Activated naive CD8-positive, alpha-beta T cell treated with anti-CD3 and anti-CD28 coated beads, Interleukin-2, amount 10 ng/mL, durations not matched to agents 7 days and 5 days (primary cell): ENCODE results near the gene GAK. TPM values are rescaled to one million over a fixed set of nuclear protein-coding genes. Genes with fewer than 3 reads are reported as not detected.

ENCODE experiments used
- ATAC-seq: fragments of 150-1000 bp; cut with Tn5 transposase; one replicate; pipeline ENCODE4 v1.10.0; 2021; ENCODE audit warnings: low read depth, moderate library complexity
- POLR2A ChIA-PET: fragments of 350-600 bp; sonication (Branson Sonifier 250); formaldehyde crosslinking; loops from one replicate; lab custom pipeline; 2021; ENCODE audit warnings: antibody characterized with exemption; lab: Charles Lee
- DNase-seq: peaks from one replicate; pipeline ENCODE4 v3.0.0; 2021
- H3K27ac Mint-ChIP-seq: one replicate; pipeline ENCODE4 v1.8.0; 2022; ENCODE audit warnings: mild to moderate bottlenecking, mixed read lengths
- H3K27me3 Mint-ChIP-seq: one replicate; pipeline ENCODE4 v1.8.0; 2022; ENCODE audit warnings: mild to moderate bottlenecking, moderate library complexity, mixed read lengths
- H3K36me3 Mint-ChIP-seq: one replicate; pipeline ENCODE4 v1.8.0; 2021; ENCODE audit warnings: mild to moderate bottlenecking, mixed read lengths
- H3K4me1 Mint-ChIP-seq: one replicate; pipeline ENCODE4 v1.8.0; 2021; ENCODE audit warnings: mixed read lengths
- H3K4me3 Mint-ChIP-seq: one replicate; pipeline ENCODE4 v1.8.0; 2022; ENCODE audit warnings: mild to moderate bottlenecking, moderate library complexity, mixed read lengths
- H3K9me3 Mint-ChIP-seq: one replicate; pipeline ENCODE4 v1.8.0; 2021; ENCODE audit warnings: mixed read lengths
- total RNA-seq, 2 experiments: library from RNA; stranded (reverse); gene quantifications; one replicate each; pipeline ENCODE4 v1.2.3, GENCODE V29; 2021

Gene GAK
- total RNA-seq, 2 experiments from 2014 or later = 169 to 182 TPM

- Mint-ChIP-seq H3K9me3 (no peaks in the 10 kb centered on the region), H3K4me3 (no peak overlapping the region), H3K27me3 (peaks cover 46% of the 10 kb centered on the region), H3K27ac (no peak overlapping the region), H3K4me1 (peaks cover 2% of the 10 kb centered on the region), H3K36me3 (no peaks in the 10 kb centered on the region)
- DNase-seq (peak; percentile 71), ATAC-seq (peak; percentile 62)
- POLR2A ChIA-PET = no interaction called here
Measured at GRCh38 chr4:825063-825970, 106.8 kb downstream of the GAK start.

- Mint-ChIP-seq H3K4me1 (peaks cover 2% of the 10 kb centered on the region), H3K36me3 (no peaks in the 10 kb centered on the region), H3K27me3 (peaks cover 46% of the 10 kb centered on the region), H3K4me3 (no peak overlapping the region), H3K27ac (no peak overlapping the region), H3K9me3 (no peaks in the 10 kb centered on the region)
- POLR2A ChIA-PET = no interaction called here
- no peak for DNase-seq
- ATAC-seq = no peak
Measured at GRCh38 chr4:824461-825062, 107.6 kb downstream of the GAK start.

GRCh38 chr4:823761-824460, 108.2 kb downstream of the GAK start:
- ATAC-seq = no peak
- DNase-seq = no peak
- Mint-ChIP-seq H3K4me1 (peaks cover 2% of the 10 kb centered on the region), H3K4me3 (no peak overlapping the region), H3K27me3 (peaks cover 46% of the 10 kb centered on the region), H3K9me3 (no peaks in the 10 kb centered on the region), H3K27ac (no peak overlapping the region), H3K36me3 (no peaks in the 10 kb centered on the region)
- POLR2A ChIA-PET = no interaction called here

DNA sequence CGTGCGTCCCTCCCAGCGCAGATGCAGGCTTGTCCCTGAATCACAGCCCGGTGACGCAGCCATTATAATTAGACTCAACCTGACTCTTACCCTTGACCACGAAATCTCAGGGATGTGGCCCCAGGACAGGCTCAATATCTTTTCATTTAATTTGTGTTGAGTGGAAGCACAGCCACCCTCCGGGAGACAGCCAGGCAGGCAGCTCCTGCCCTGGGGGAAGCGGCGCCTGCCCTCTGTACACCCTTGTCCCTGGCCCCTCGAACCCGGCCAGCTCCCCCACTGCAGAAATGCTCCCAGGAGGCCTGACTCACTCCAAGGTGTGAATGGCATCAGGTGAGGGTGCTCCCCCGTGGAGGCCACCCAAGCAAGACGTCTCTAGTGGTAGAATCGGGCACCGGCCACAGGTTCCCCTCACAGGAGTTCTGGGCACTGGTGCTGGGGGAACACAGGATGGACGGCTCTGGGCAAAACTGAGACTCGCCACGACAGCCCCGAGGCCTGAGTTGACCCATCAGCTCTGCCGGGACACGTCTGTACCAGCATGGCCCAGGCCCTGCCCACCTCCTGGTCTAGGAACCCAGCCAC, 108.8 kb downstream of the GAK start:
- no peak overlapping the region for H3K4me3 Mint-ChIP-seq
- DNase-seq (no peak), ATAC-seq (no peak)
- POLR2A ChIA-PET = no interaction called here
- H3K27me3 Mint-ChIP-seq = peaks cover 39% of the 10 kb centered on the region
- H3K36me3 Mint-ChIP-seq = no peaks in the 10 kb centered on the region
- H3K4me1 Mint-ChIP-seq = peaks cover 2% of the 10 kb centered on the region
- no peak overlapping the region for H3K27ac Mint-ChIP-seq
- no peaks in the 10 kb centered on the region for H3K9me3 Mint-ChIP-seq

- Mint-ChIP-seq H3K27me3 (peaks cover 32% of the 10 kb centered on the region), H3K27ac (no peak overlapping the region), H3K9me3 (no peaks in the 10 kb centered on the region), H3K4me1 (peaks cover 2% of the 10 kb centered on the region), H3K4me3 (no peak overlapping the region), H3K36me3 (no peaks in the 10 kb centered on the region)
- POLR2A ChIA-PET = no interaction called here
- ATAC-seq (no peak), DNase-seq (no peak)
Measured at GRCh38 chr4:822361-823175, 109.5 kb downstream of the GAK start.

DNA sequence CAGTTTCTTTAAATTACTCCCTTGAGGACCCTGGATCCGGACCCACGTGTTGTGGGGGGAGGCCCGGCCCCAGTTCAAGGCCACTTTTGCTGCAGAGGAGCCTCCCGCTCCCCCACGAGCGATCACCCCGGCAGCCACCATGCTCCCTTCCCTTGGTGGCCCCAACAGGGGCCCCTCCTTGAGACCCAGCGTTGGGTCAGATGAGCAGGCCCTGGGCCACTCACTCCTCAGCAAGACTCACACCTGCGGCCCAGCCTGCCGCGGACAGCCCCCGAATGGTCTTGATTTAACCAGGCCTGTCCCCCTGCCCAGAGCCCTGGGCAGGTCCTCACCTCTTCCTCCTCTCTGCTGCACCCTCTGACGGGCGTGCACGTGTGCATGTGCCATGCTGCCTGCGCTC, 110.5 kb downstream of the GAK start:
- Mint-ChIP-seq H3K4me3 (no peak overlapping the region), H3K4me1 (peaks cover 2% of the 10 kb centered on the region), H3K9me3 (no peaks in the 10 kb centered on the region), H3K27ac (no peak overlapping the region), H3K27me3 (peaks cover 30% of the 10 kb centered on the region), H3K36me3 (no peaks in the 10 kb centered on the region)
- POLR2A ChIA-PET = no interaction called here
- no peak for DNase-seq
- ATAC-seq = no peak

GRCh38 chr4:821181-821591, 110.9 kb downstream of the GAK start:
- POLR2A ChIA-PET = no interaction called here
- Mint-ChIP-seq H3K27ac (no peak overlapping the region), H3K36me3 (no peaks in the 10 kb centered on the region), H3K4me3 (no peak overlapping the region), H3K4me1 (peaks cover 2% of the 10 kb centered on the region), H3K9me3 (no peaks in the 10 kb centered on the region), H3K27me3 (peaks cover 34% of the 10 kb centered on the region)
- no peak for DNase-seq
- ATAC-seq = no peak

DNA sequence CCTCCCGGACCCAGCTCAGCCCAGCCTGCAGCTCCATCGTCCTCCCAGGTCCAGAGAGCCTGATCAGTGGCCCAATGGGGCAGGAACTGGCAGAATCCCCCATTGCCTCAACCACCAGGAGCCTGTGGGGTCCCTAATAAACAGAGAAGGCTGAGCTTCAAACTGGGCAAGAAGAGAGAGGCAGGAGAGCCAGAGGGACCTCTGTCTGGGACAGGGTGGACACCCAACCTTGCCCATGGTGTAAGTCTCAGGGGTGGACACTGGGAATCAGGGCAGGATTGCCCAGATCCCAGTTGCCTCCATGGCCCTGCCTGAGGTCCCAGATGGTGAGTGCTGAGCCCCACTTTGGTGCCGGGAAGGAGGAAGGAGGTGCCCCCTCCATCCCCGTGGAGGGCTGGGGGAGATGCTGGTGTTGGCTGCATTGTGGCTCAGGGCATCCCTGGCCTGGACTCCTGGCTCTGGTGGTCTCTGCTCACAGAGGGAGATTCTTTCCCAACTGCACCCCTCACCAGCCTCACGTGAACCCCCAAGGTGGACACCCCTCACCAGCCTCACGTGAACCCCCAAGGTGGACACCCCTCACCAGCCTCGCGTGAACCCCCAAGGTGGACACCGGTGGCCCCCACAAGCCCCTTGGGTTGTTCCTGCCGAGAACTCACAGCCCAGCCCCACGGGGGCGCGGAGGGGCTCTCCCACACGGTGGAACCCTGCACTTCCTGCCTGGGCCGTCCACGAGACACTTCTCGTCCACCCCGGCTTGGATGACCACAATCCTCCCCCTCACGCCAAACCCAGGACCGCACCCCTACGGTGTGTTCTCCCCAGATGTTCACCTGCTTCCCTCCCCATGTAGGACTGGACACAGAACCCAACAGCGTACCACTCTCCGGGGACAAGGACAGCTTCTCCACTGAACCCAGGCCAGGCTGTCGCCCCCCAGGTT, 111.6 kb downstream of the GAK start:
- Mint-ChIP-seq H3K36me3 (no peaks in the 10 kb centered on the region), H3K4me3 (no peak overlapping the region), H3K27ac (no peak overlapping the region), H3K9me3 (no peaks in the 10 kb centered on the region), H3K27me3 (peaks cover 40% of the 10 kb centered on the region), H3K4me1 (peaks cover 2% of the 10 kb centered on the region)
- no peak for ATAC-seq
- DNase-seq = no peak
- POLR2A ChIA-PET = no interaction called here

GRCh38 chr4:819401-820229, 112.5 kb downstream of the GAK start:
- ATAC-seq (no peak), DNase-seq (no peak)
- POLR2A ChIA-PET = no interaction called here
- no peaks in the 10 kb centered on the region for H3K36me3 Mint-ChIP-seq
- peaks cover 2% of the 10 kb centered on the region for H3K4me1 Mint-ChIP-seq
- peaks cover 38% of the 10 kb centered on the region for H3K27me3 Mint-ChIP-seq
- H3K27ac Mint-ChIP-seq = no peak overlapping the region
- H3K9me3 Mint-ChIP-seq = no peaks in the 10 kb centered on the region
- H3K4me3 Mint-ChIP-seq = no peak overlapping the region

- Mint-ChIP-seq H3K27me3 (peaks cover 43% of the 10 kb centered on the region), H3K4me1 (no peaks in the 10 kb centered on the region), H3K36me3 (no peaks in the 10 kb centered on the region), H3K4me3 (no peak overlapping the region), H3K9me3 (no peaks in the 10 kb centered on the region), H3K27ac (no peak overlapping the region)
- POLR2A ChIA-PET = no interaction called here
- no peak for ATAC-seq
- DNase-seq = no peak
Measured at GRCh38 chr4:818106-818921, 113.8 kb downstream of the GAK start.
